Ishikawa (cell line): ENCODE results near the gene CAMTA1.

ENCODE experiments used
- CEBPB ChIP-seq: IDR thresholded peaks from 2 replicates; pipeline ENCODE4 v1.6.1; 2012
- CREB1 ChIP-seq: IDR thresholded peaks from 2 replicates; pipeline ENCODE4 v1.6.1; 2012; ENCODE audit warnings: low read depth
- EGR1 ChIP-seq: IDR thresholded peaks from 2 replicates; pipeline ENCODE4 v1.6.1; 2012
- EP300 ChIP-seq: IDR thresholded peaks from 2 replicates; pipeline ENCODE4 v1.6.1; 2012; ENCODE audit warnings: borderline replicate concordance
- NFIC ChIP-seq: IDR thresholded peaks from 2 replicates; pipeline ENCODE4 v1.6.1; 2012
- TCF12 ChIP-seq: IDR thresholded peaks from 2 replicates; pipeline ENCODE4 v1.6.1; 2012; ENCODE audit warnings: low read depth
- USF1 ChIP-seq: IDR thresholded peaks from 2 replicates; pipeline ENCODE4 v1.6.1; 2012
- YY1 ChIP-seq: IDR thresholded peaks from 2 replicates; pipeline ENCODE4 v1.6.1; 2012; ENCODE audit warnings: low read depth
- ZBTB7A ChIP-seq: IDR thresholded peaks from 2 replicates; pipeline ENCODE4 v1.6.1; 2012; ENCODE audit warnings: low read depth
- TF ChIP-seq, protein P1 (sequence below): IDR thresholded peaks from 2 replicates; pipeline ENCODE4 v1.6.1; 2012
- TF ChIP-seq, protein P2 (sequence below): IDR thresholded peaks from 2 replicates; pipeline ENCODE4 v1.6.1; 2012; ENCODE audit warnings: low read depth, mild to moderate bottlenecking

DNA sequence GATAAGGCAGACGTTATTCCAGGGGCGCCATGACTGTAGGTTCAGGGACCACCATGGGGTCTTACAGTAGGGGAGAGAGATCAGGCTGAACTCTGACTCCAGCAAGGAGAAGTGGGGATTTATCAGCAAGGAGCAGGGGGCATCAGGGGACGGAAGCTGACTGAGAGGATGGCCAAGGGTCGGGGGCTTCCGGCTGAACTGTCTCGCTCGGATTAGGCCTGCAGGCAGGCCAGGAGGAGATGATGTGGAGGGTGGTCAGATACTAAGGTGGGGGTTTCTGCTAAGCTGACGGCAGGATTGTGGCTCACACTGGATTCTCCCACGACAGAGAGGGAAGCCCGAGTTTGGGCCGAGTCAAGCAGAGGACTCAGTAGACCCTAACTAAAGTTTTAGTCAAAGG lies 798.9 kb downstream of the CAMTA1 start:
- TF ChIP-seq NFIC (no peak), EP300 (no peak), EGR1 (no peak), CEBPB (no peak), YY1 (no peak), USF1 (no peak), ZBTB7A (no peak), TCF12 (no peak), CREB1 (no peak)
- TF ChIP-seq, protein P1, sequence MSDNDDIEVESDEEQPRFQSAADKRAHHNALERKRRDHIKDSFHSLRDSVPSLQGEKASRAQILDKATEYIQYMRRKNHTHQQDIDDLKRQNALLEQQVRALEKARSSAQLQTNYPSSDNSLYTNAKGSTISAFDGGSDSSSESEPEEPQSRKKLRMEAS, result no peak
- TF ChIP-seq, protein P2, sequence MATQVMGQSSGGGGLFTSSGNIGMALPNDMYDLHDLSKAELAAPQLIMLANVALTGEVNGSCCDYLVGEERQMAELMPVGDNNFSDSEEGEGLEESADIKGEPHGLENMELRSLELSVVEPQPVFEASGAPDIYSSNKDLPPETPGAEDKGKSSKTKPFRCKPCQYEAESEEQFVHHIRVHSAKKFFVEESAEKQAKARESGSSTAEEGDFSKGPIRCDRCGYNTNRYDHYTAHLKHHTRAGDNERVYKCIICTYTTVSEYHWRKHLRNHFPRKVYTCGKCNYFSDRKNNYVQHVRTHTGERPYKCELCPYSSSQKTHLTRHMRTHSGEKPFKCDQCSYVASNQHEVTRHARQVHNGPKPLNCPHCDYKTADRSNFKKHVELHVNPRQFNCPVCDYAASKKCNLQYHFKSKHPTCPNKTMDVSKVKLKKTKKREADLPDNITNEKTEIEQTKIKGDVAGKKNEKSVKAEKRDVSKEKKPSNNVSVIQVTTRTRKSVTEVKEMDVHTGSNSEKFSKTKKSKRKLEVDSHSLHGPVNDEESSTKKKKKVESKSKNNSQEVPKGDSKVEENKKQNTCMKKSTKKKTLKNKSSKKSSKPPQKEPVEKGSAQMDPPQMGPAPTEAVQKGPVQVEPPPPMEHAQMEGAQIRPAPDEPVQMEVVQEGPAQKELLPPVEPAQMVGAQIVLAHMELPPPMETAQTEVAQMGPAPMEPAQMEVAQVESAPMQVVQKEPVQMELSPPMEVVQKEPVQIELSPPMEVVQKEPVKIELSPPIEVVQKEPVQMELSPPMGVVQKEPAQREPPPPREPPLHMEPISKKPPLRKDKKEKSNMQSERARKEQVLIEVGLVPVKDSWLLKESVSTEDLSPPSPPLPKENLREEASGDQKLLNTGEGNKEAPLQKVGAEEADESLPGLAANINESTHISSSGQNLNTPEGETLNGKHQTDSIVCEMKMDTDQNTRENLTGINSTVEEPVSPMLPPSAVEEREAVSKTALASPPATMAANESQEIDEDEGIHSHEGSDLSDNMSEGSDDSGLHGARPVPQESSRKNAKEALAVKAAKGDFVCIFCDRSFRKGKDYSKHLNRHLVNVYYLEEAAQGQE, result no peak
